NB4 (cell line): ENCODE results near the gene IMP4.

ENCODE experiments used
- DNase-seq: peaks from one replicate; pipeline ENCODE4 v3.0.0; 2010; ENCODE audit warnings: low read depth
- H3K4me3 ChIP-seq: one replicate; pipeline ENCODE4 v1.5.1; 2011; ENCODE audit warnings: mild to moderate bottlenecking, low read depth, low read length, moderate library complexity
- MYC ChIP-seq: IDR thresholded peaks from 2 replicates; pipeline ENCODE4 v1.6.1; 2011; ENCODE audit warnings: low read depth, low read length
- POLR2A ChIP-seq: IDR thresholded peaks from 2 replicates; pipeline ENCODE4 v1.6.1; 2011; ENCODE audit warnings: mild to moderate bottlenecking; ENCODE audit not compliant: insufficient read length; ENCODE audit errors: extremely low read depth
- TF ChIP-seq, protein P1 (sequence below): IDR thresholded peaks from 2 replicates; pipeline ENCODE4 v1.6.1; 2011; ENCODE audit warnings: low read depth, low read length
- TF ChIP-seq, protein P2 (sequence below): IDR thresholded peaks from one replicate; pipeline ENCODE4 v1.5.1; 2012; ENCODE audit warnings: low read depth, low read length

IMP4 gene

DNA sequence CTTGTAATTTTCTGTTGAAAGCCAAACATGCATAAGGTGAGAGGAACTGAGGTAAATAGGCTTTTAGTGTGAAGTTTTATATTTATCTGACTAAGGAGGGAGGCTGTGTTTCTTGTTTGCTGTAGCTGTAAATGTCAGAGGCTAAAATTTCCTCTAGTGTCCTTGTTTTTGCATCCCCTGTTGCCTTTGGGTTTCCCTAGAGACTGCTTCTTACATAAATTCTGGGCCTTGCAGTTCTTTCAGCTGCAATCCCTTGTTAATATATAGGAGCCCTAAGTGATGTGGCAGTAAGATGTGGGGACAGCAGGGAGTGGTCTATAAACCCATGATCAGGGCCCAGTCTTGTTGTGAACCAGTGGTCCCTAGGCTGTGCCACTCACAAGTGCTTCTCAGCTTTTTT lies 7.5 kb upstream of the IMP4 start:
- TF ChIP-seq, protein P1, sequence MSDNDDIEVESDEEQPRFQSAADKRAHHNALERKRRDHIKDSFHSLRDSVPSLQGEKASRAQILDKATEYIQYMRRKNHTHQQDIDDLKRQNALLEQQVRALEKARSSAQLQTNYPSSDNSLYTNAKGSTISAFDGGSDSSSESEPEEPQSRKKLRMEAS: no peak
- TF ChIP-seq, protein P2, sequence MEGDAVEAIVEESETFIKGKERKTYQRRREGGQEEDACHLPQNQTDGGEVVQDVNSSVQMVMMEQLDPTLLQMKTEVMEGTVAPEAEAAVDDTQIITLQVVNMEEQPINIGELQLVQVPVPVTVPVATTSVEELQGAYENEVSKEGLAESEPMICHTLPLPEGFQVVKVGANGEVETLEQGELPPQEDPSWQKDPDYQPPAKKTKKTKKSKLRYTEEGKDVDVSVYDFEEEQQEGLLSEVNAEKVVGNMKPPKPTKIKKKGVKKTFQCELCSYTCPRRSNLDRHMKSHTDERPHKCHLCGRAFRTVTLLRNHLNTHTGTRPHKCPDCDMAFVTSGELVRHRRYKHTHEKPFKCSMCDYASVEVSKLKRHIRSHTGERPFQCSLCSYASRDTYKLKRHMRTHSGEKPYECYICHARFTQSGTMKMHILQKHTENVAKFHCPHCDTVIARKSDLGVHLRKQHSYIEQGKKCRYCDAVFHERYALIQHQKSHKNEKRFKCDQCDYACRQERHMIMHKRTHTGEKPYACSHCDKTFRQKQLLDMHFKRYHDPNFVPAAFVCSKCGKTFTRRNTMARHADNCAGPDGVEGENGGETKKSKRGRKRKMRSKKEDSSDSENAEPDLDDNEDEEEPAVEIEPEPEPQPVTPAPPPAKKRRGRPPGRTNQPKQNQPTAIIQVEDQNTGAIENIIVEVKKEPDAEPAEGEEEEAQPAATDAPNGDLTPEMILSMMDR: no peak
- no peak for TF ChIP-seq POLR2A
- no peak for TF ChIP-seq MYC

DNA sequence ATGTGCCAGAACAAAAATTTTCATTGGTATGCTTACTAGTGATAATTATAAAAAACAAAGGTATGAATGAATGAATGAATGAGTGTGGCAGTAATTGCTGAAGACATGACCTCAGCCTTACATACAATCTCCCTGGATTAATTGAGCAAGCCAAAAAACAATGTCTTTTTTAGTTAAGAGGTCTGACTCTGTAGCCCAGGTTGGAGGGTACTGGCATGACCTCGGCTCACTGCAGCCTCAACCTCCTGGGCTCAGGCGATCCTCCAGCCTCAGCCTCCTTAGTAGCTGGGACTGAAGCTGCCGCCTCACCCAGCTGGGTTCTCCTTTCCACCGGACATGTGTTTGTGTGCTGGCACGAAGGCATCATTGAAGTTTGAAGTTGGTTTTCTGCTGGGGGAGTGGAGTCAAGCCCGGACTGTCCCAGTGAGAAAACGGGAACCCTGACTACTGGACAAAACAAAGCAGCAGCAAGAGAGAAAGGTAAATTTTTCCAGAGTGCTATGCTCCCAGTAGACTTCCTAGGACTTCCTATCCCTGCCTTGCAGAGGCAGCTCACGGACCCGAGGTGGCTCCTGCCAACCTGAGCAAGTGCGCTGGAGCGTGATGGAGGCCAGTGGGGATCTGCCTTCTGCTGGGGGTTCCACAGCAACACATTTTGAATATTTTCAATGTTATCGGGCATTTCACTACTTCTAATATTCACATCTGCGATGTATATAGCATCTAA lies 6.4 kb upstream of the IMP4 start:
- no peak overlapping the region for H3K4me3 ChIP-seq
- DNase-seq: no peak
- TF ChIP-seq POLR2A (no peak), MYC (no peak)
- TF ChIP-seq, protein P2: no peak
- TF ChIP-seq, protein P1: no peak

More for the DNA sequence above, 7.5 kb upstream of the IMP4 start:
- DNase-seq: no peak
- no peak overlapping the region for H3K4me3 ChIP-seq

DNA sequence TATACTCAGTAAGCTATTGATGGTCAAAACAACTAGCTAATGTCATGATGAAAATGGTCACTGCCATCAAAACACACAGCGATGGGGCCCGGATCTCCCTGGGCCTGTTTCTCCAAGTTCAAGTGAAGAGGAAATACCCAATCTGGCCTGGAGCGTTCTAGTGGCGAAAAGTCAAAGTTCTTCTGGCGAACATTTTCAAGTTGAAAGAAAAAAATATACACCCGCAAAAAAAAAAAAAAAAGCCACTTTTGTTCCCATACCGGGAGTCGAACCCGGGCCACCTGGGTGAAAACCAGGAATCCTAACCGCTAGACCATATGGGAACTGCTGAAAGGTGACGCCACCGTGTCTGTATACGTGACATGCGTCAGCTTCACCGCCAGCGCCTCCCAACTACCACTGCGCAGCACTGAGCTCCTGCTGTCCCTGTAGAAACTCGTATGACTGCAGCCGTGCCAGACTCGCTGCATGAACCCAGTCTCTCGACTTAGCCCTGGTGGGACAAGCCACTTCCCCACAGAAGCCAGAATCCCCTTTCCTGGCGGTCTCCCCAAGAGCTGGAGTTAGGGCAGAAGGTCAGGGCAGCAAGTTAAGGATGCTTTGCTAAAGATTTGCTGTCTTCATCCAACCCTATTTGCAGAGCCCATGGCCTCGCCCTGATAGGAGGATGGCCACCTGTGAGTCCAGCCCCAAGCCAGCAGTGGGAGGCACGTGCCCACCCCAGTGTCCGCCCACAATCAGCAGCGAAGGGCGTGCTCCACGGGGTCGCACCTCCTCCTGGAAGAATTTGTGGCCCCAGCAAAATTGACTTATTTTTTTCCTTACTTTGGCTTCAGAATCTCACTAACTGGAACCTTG lies 5.6 kb upstream of the IMP4 start:
- H3K4me3 ChIP-seq: no peak overlapping the region

DNA sequence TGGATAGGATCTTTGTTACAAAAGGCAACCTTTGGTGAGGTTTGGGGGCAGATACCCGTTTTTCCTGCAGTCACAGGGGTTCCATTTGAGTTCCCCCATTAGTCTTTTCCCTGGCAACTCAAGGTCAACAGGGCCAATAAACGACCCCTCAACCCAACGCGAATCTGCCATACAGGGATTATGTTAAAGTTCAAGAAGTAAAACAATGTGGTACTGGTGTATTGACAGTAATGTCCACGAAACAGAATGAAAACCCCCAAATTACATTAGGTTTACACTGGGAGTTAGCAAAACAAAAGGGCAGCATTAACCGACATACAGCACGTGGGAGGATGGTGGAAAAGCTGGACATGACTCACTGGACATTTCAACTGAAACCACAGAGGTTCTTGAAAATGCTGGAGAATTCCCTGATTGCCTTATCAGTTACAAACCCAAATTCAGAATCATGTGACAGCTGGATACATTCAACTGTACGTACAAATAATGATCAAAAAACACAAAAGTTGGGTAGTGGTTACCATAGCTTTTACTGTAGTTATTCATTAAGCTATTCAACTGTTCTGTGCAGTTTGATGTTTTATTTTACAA lies 4.9 kb upstream of the IMP4 start:
- TF ChIP-seq, protein P2: no peak
- no peak for DNase-seq
- H3K4me3 ChIP-seq: no peak overlapping the region

More for the DNA sequence above, 5.6 kb upstream of the IMP4 start:
- DNase-seq: no peak
- TF ChIP-seq, protein P1: no peak
- TF ChIP-seq MYC: no peak

DNA sequence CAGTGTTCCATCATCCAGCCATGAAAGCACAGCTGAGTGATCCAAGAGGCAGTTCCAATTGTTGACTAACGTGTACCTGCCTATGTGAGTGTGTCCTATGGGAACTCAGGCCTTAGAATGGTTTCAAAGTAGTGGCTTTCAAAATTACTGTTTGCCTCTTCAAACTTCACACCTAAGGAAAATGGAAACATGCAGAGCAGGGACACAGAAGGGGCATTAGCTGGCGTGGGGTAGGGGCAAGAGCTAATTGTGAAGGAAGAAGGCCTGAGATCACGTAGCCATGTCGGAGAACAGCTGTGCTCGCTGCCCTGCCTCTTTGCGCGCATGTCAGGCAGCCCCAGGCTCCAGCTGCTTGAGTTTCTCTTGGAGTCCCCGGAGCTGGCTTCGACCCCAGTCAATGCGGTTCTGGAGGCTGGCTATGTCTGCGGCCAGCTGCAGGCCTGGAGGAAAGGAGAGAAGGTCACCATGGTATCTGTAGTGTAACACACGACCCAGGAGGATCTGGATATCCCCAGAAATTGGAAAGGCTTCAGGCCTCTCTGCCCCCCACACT lies 3.8 kb upstream of the IMP4 start:
- TF ChIP-seq, protein P1: no peak
- TF ChIP-seq, protein P2: no peak
- no peak for TF ChIP-seq POLR2A
- TF ChIP-seq MYC: no peak
- DNase-seq: no peak
- no peak overlapping the region for H3K4me3 ChIP-seq
